Nephron (organoid): Measurements from ENCODE around the gene MDP1.
"Not testable (repeated sequence)": the region's sequence is repeated elsewhere in the genome, so short reads cannot be mapped to it uniquely, and the experiment has no call there.

Experiments
- H3K27ac Mint-ChIP-seq, 3 experiments: 2 replicates each; pipeline ENCODE4 v1.8.0; 2020; ENCODE audit warnings: mixed read lengths in 3 of 3, mild to moderate bottlenecking in 2 of 3, moderate library complexity in 1 of 3
- H3K27me3 Mint-ChIP-seq: 2 replicates; pipeline ENCODE4 v1.8.0; 2021; ENCODE audit warnings: low read depth, mild to moderate bottlenecking, moderate library complexity, mixed read lengths
- H3K36me3 Mint-ChIP-seq: 2 replicates; pipeline ENCODE4 v1.8.0; 2020; ENCODE audit warnings: low read depth, mixed read lengths
- H3K4me1 Mint-ChIP-seq: 2 replicates; pipeline ENCODE4 v1.8.0; 2020; ENCODE audit warnings: mixed read lengths
- H3K4me3 Mint-ChIP-seq, 3 experiments: 2 replicates each; pipeline ENCODE4 v1.8.0; 2020; ENCODE audit warnings: mild to moderate bottlenecking in 3 of 3, mixed read lengths in 3 of 3, moderate library complexity in 2 of 3
- H3K9me3 Mint-ChIP-seq: 2 replicates; pipeline ENCODE4 v1.8.0; 2020; ENCODE audit warnings: mixed read lengths
- TF ChIP-seq, protein P1 (sequence below), 3 experiments: fragments of 200-600 bp; sonication (generic); IDR thresholded peaks; one replicate each; pipeline ENCODE4 v1.5.0; 2021; ENCODE audit warnings: antibody characterized with exemption in 3 of 3; ENCODE audit not compliant: unreplicated experiment in 3 of 3

MDP1 gene

DNA sequence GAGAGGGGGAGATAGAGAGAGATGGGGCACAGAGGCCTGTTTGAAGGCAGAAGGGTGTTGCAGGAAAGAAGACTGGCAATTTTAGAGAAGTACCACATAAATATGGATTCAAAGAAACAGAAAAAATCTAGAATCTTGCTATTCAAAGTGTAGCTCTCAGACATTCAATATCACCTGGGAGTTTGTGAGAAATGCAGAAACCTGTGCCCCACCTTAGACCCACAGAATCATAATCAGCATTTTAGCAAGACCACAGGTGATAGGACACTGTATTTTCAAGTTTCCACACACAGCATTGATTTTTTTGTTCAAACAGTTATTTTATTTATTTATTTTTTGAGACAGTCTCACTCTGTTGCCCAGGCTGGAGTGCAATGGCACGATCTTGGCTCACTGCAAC is 13.0 kb upstream of the MDP1 start:
- Mint-ChIP-seq H3K27me3 (no peaks in the 10 kb centered on the region), H3K4me3 (peak overlapping the region in 2 of 3 experiments; percentile 54 to 67), H3K4me1 (peaks cover 17% of the 10 kb centered on the region), H3K27ac (no peak overlapping the region), H3K36me3 (peaks cover 11% of the 10 kb centered on the region), H3K9me3 (no peaks in the 10 kb centered on the region)
- TF ChIP-seq, protein P1, sequence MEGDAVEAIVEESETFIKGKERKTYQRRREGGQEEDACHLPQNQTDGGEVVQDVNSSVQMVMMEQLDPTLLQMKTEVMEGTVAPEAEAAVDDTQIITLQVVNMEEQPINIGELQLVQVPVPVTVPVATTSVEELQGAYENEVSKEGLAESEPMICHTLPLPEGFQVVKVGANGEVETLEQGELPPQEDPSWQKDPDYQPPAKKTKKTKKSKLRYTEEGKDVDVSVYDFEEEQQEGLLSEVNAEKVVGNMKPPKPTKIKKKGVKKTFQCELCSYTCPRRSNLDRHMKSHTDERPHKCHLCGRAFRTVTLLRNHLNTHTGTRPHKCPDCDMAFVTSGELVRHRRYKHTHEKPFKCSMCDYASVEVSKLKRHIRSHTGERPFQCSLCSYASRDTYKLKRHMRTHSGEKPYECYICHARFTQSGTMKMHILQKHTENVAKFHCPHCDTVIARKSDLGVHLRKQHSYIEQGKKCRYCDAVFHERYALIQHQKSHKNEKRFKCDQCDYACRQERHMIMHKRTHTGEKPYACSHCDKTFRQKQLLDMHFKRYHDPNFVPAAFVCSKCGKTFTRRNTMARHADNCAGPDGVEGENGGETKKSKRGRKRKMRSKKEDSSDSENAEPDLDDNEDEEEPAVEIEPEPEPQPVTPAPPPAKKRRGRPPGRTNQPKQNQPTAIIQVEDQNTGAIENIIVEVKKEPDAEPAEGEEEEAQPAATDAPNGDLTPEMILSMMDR (IDR thresholded peaks at IDR 0.05; ENCODE audit: unreplicated experiment in 3 of 3), result no peak

DNA sequence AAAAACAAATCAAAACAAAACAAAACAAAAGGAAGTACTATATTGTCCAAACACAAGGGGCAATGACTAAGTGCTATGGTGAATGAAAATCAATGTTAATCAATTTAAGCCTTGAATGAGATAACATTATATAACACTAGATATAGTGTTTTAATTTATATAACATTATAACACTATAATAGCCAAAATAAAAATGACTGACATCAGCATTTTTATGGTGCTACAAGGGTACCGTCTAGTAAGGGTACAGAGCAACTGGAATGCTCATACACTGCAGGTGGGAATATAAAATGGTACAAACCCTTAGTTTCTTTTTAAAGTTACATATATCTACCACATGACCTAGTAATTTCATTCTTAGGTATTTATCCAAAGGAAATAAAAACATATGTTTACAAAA is 10.6 kb upstream of the MDP1 start:
- Mint-ChIP-seq H3K4me1 (peaks cover 6% of the 10 kb centered on the region), H3K4me3 (no peak overlapping the region), H3K36me3 (peaks cover 11% of the 10 kb centered on the region), H3K27me3 (no peaks in the 10 kb centered on the region), H3K27ac (no peak overlapping the region), H3K9me3 (no peaks in the 10 kb centered on the region)
- TF ChIP-seq, protein P1 (IDR thresholded peaks at IDR 0.05; ENCODE audit: unreplicated experiment in 3 of 3), result no peak

DNA sequence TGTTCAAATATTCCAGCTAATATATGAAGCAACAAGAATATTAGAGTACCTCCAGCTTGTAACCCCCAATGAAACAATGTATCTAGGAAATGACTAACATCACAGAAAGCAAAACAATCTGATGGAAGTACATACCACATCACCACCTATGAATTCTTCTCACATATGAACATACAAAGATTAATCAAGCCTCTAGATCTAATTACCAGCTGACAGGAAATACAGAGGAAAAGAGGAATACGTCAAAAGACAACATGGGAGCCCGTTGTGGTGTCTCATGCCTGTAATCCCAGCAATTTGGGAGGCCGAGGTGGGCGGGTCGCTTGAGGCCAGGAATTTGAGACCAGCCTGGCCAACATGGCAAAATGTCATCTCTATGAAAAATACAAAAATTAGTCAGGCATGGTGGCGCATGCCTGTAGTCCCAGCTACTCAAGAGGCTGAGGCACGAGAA is 8.8 kb upstream of the MDP1 start:
- Mint-ChIP-seq H3K9me3 (no peaks in the 10 kb centered on the region), H3K4me1 (no peaks in the 10 kb centered on the region), H3K36me3 (peaks cover 11% of the 10 kb centered on the region), H3K27ac (peak overlapping the region in 1 of 3 experiments; percentile 7), H3K27me3 (no peaks in the 10 kb centered on the region), H3K4me3 (no peak overlapping the region)
- TF ChIP-seq, protein P1 (IDR thresholded peaks at IDR 0.05; ENCODE audit: unreplicated experiment in 3 of 3), result no peak

DNA sequence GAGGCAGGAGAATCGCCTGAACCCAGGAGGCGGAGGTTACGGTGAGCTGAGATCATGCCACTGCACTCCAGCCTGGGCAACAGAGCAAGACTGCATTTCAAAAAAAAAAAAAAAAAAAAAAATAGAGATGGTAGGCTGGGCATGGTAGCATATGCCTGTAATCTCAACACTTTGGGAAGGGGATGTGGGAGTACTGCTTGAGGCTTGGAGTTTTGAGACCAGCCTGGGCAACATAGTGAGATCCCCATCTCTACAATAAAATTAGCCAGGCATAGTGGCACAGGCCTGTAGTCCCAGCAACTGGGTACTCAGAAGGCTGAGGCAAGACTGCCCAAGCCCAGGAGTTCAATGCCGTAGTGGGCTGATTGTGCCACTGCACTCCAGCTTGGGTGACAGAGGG is 7.1 kb upstream of the MDP1 start:
- not testable (repeated sequence) for H3K4me1 Mint-ChIP-seq, H3K27ac Mint-ChIP-seq, H3K4me3 Mint-ChIP-seq, H3K9me3 Mint-ChIP-seq, H3K27me3 Mint-ChIP-seq
- H3K36me3 Mint-ChIP-seq, result peaks cover 13% of the 10 kb centered on the region

DNA sequence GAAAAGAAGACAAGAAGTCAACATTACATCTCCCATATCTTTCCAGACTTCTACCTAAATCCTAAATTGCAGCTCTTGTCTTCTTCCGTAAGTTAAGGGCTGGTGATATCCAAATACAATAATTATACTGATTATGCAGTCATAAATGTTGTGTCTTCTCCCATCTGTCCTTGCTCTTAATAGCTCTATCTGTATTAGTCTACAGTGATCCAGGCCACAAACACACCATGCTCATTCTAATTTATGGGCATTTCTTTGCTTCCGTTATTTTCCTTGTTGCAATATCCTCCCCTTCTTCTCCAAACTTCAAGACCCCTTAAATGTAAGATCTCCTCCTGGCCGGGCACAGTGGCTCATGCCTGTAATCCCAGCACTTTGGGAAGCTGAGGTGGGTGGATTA is 3.7 kb upstream of the MDP1 start:
- Mint-ChIP-seq H3K4me1 (peaks cover 11% of the 10 kb centered on the region), H3K27ac (no peak overlapping the region), H3K27me3 (no peaks in the 10 kb centered on the region), H3K9me3 (no peaks in the 10 kb centered on the region), H3K4me3 (peak overlapping the region in 1 of 3 experiments; percentile 14), H3K36me3 (peaks cover 4% of the 10 kb centered on the region)
- TF ChIP-seq, protein P1 (IDR thresholded peaks at IDR 0.05; ENCODE audit: unreplicated experiment in 3 of 3), result no peak

DNA sequence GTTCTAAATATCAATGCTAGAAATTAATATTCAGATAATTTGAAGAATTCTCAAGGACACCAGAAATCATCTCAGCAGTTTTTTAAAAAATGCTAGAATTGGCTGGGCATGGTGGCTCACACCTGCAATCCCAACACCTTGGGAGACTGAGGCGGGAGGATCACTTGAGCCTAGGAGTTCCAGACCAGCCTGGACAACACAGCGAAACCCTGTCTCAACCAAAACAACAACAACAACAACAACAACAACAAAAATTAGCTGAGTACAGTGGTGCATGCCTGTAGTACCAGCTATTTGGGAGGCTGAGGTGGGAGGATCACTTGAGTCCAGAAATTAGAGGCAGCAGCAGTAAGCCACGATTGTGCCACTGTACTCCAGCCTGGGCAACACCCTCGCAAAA is 3.2 kb upstream of the MDP1 start:
- H3K27me3 Mint-ChIP-seq, result no peaks in the 10 kb centered on the region
- H3K36me3 Mint-ChIP-seq, result peaks cover 7% of the 10 kb centered on the region
- no peak overlapping the region for H3K27ac Mint-ChIP-seq
- H3K4me3 Mint-ChIP-seq, result no peak overlapping the region
- peaks cover 16% of the 10 kb centered on the region for H3K4me1 Mint-ChIP-seq
- TF ChIP-seq, protein P1 (IDR thresholded peaks at IDR 0.05; ENCODE audit: unreplicated experiment in 3 of 3), result no peak
- no peaks in the 10 kb centered on the region for H3K9me3 Mint-ChIP-seq

DNA sequence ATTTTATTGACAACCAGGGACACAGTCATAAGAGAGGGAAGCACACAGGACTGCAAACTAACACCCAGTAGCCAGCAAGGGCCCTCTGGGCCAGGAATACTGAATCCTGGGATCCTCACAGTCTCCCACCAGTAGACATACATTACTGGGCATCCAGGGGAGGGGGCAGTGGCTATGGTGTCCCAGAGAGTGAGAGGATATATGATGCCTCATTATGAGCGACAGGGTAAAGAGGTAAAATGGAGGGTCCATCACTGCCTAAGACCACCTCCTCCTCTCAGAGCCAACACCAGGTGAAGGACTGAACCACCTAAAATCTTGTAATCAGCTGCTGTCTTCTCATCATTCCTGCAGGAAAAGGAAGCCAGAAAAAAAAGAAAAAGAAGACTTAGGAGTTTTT is 1.0 kb upstream of the MDP1 start:
- peaks cover 11% of the 10 kb centered on the region for H3K36me3 Mint-ChIP-seq
- not testable (repeated sequence) for H3K27me3 Mint-ChIP-seq, H3K9me3 Mint-ChIP-seq, H3K27ac Mint-ChIP-seq
- peak overlapping the region in 1 of 3 experiments; percentile 90 for H3K4me3 Mint-ChIP-seq
- H3K4me1 Mint-ChIP-seq, result peaks cover 28% of the 10 kb centered on the region
